Measurements from ENCODE around the gene ADAM29. TPM values are rescaled to one million over a fixed set of nuclear protein-coding genes. Genes with fewer than 3 reads are reported as not detected.
A peak's percentile ranks its signal among the peaks of the same experiment; 100 is the strongest.

Gene ADAM29
- total RNA-seq, 1 donor from 2014 or later: not detected

DNA sequence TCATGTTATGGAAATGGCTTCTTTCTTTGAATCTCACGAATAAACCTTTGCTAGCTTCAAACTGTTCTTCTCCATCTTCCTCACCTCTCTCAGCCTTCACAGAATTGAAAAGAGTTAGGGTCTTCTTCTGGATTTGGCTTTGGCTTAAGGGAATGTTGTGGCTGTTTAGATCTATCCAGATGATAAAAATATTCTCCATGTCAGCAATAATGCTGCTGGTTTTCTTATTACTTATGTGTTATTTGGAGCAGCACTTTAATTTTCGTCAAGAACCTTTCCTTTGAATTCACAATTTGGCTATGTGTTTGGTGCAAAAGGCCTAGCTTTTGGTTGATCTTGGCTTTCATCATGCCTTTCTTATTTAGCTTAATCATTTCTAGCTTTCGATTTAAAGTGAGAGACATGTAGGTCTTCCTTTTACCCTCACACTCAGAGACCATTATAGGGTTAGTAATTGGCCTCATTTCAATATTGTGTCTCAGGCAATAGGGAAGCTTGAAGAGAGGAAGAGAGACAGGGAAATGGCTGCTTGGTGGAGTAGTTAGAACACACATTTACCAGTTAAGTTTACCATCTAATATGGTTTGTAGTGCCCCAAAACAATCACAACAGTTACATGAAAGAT is 5.1 kb upstream of the ADAM29 start:
- H3K27ac ChIP-seq: no peak overlapping the region
- H3K36me3 ChIP-seq: no peaks in the 10 kb centered on the region
- no peaks in the 10 kb centered on the region for H3K27me3 ChIP-seq
- H3K9me3 ChIP-seq: no peaks in the 10 kb centered on the region
- no peak for DNase-seq
- no peak overlapping the region for H3K4me3 ChIP-seq
- no peaks in the 10 kb centered on the region for H3K4me1 ChIP-seq
- no peak for ATAC-seq
- no peak for TF ChIP-seq CTCF (IDR thresholded peaks at IDR 0.05)
- intact Hi-C loops (cut with DNase I): no loop called here

DNA sequence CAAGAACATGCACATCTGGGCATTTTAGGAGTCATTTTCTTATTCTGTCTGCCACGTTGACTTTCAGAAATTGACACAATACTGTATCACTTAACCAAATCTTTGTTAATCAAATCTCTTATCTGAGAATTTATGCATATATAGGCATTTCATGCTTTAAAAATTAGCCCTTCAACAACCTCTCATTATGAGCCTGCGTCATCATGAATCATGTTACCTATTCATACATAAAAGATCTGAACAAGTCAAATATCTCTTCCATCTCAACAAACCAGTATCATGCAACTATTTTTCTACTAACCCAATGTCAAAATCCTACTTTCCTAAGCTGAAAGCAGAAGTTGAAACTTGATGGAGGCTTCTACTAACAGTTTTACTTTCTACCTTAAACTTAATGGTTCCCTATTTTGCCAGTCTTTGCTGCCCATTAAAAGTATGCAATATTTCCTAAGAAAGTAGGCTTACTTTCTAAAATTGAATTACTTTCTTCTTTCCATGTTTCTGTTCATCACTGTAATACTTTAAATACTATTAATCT is 1.8 kb downstream of the ADAM29 start:
- intact Hi-C loops (cut with DNase I): no loop called here
- H3K4me3 ChIP-seq: no peak overlapping the region
- DNase-seq (no peak), ATAC-seq (no peak)
- no peaks in the 10 kb centered on the region for H3K9me3 ChIP-seq
- TF ChIP-seq CTCF (IDR thresholded peaks at IDR 0.05): no peak
- no peaks in the 10 kb centered on the region for H3K27me3 ChIP-seq
- no peak overlapping the region for H3K27ac ChIP-seq
- no peaks in the 10 kb centered on the region for H3K36me3 ChIP-seq
- H3K4me1 ChIP-seq: no peaks in the 10 kb centered on the region

DNA sequence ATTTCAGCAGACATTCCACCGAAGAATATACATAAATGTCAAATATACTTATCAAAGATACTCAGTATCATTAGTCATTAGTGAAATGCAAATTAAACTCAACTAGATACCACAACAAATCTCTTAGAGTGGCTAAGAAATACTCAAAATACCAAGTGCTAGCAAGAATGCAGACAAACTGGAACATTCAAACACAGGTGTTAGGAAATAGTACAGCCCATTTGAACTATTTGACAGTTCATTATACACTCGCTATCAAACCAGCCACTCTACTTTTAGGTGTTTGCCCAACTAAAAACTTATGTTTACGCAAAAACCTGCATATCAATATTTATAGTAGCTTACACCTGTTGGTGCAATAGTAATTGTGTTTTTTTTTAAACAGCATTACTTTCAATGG is 8.8 kb downstream of the ADAM29 start:
- Histone ChIP-seq H3K36me3 (no peaks in the 10 kb centered on the region), H3K9me3 (no peaks in the 10 kb centered on the region), H3K27ac (no peak overlapping the region), H3K4me3 (no peak overlapping the region), H3K4me1 (peaks cover 3% of the 10 kb centered on the region), H3K27me3 (no peaks in the 10 kb centered on the region)
- TF ChIP-seq CTCF (IDR thresholded peaks at IDR 0.05): no peak
- DNase-seq (no peak), ATAC-seq (peak; percentile 83)
- intact Hi-C loops (cut with DNase I): no loop called here

- Histone ChIP-seq H3K4me1 (peaks cover 3% of the 10 kb centered on the region), H3K36me3 (no peaks in the 10 kb centered on the region), H3K27ac (no peak overlapping the region), H3K9me3 (no peaks in the 10 kb centered on the region), H3K27me3 (no peaks in the 10 kb centered on the region), H3K4me3 (no peak overlapping the region)
- ATAC-seq (no peak), DNase-seq (no peak)
- intact Hi-C loops (cut with DNase I): no loop called here
- TF ChIP-seq CTCF (IDR thresholded peaks at IDR 0.05): no peak
Observed at GRCh38 chr4:174928174-174928573, 10.0 kb downstream of the ADAM29 start.

- Histone ChIP-seq H3K27ac (no peak overlapping the region), H3K27me3 (no peaks in the 10 kb centered on the region), H3K36me3 (no peaks in the 10 kb centered on the region), H3K4me1 (peaks cover 3% of the 10 kb centered on the region), H3K4me3 (no peak overlapping the region), H3K9me3 (no peaks in the 10 kb centered on the region)
- ATAC-seq (no peak), DNase-seq (no peak)
- intact Hi-C loops (cut with DNase I): no loop called here
- TF ChIP-seq CTCF (IDR thresholded peaks at IDR 0.05): no peak
Observed at GRCh38 chr4:174928575-174929253, 10.6 kb downstream of the ADAM29 start.

Measured in upper lobe of right lung (tissue), 1 donor.